Measurements from ENCODE around the gene FAM118A. TPM values are rescaled to one million over a fixed set of nuclear protein-coding genes. Genes with fewer than 3 reads are reported as not detected.

The FAM118A gene
- polyA plus RNA-seq, 3 donors: 20.0 to 423 (median 27.9) TPM

- peak overlapping the region in 3 of 7 donors; percentile 40 to 93 (median 92) for H3K27ac Mint-ChIP-seq
- H2AFZ ChIP-seq (ENCODE audit: insufficient read depth, low read depth, low read length, poor library complexity, severe bottlenecking): no peak overlapping the region
- no peak overlapping the region for H3K27ac ChIP-seq (ENCODE audit: low read depth in 1 of 2, low read length in 2 of 2)
- peaks cover 69% of the 10 kb centered on the region for H3K79me2 ChIP-seq (ENCODE audit: insufficient read depth, low read length)
- H3K27me3 ChIP-seq (ENCODE audit: control insufficient read depth in 2 of 2, insufficient read depth in 2 of 2, low read length in 2 of 2): no peaks in the 10 kb centered on the region
- intact Hi-C loops (cut with micrococcal nuclease): no loop called here
- no peak for DNase-seq
- H3K4me3 Mint-ChIP-seq: no peak overlapping the region
- H3K36me3 Mint-ChIP-seq: peaks cover 45 to 55% of the 10 kb centered on the region in 2 donors
- no peak overlapping the region for H3K4me3 ChIP-seq (replicated peaks in 1 of 3; ENCODE audit: low read depth in 2 of 3, low read length in 3 of 3)
- H3K9ac ChIP-seq (ENCODE audit: insufficient read depth, low read length, poor library complexity, severe bottlenecking): no peak overlapping the region
- WGBS (ENCODE audit: insufficient coverage): 96% methylated on average over 4 of the region's 9 CpGs
- TF ChIP-seq CTCF (IDR thresholded peaks at IDR 0.05): no peak
- peaks cover 36% of the 10 kb centered on the region for H3K4me1 Mint-ChIP-seq
- H3K27me3 Mint-ChIP-seq (ENCODE audit: low read depth in 3 of 3): no peaks in the 10 kb centered on the region
- H3K36me3 ChIP-seq (replicated peaks in 1 of 2; ENCODE audit: control insufficient read depth in 1 of 2, insufficient read depth in 2 of 2, low read length in 2 of 2): peaks cover 35 to 47% of the 10 kb centered on the region in 2 donors
- no peak overlapping the region for H3K4me2 ChIP-seq (replicated peaks; ENCODE audit: extremely low read depth, low read length, poor library complexity, severe bottlenecking)
- H3K9me3 ChIP-seq (replicated peaks in 1 of 2; ENCODE audit: control insufficient read depth in 1 of 2, insufficient read depth in 1 of 2, low read length in 2 of 2): no peaks in the 10 kb centered on the region
- peaks cover 34% of the 10 kb centered on the region for H4K20me1 ChIP-seq (ENCODE audit: insufficient read depth, low read length)
- peaks cover 30 to 32% of the 10 kb centered on the region in 2 donors for H3K4me1 ChIP-seq (ENCODE audit: control insufficient read depth in 1 of 2, insufficient read depth in 2 of 2, low read length in 2 of 2)
- peaks cover 0 to 3% (median 0%) of the 10 kb centered on the region in 7 donors for H3K9me3 Mint-ChIP-seq
Measured at GRCh38 chr22:45320357-45320976, 10.7 kb downstream of the FAM118A start.

- peaks cover 27 to 29% of the 10 kb centered on the region in 2 donors for H3K4me1 ChIP-seq (ENCODE audit: control insufficient read depth in 1 of 2, insufficient read depth in 2 of 2, low read length in 2 of 2)
- 98% methylated on average over 8 of the region's 12 CpGs for WGBS (ENCODE audit: insufficient coverage)
- intact Hi-C loops (cut with micrococcal nuclease): no loop called here
- Mint-ChIP-seq H3K27me3 (ENCODE audit: low read depth in 3 of 3) (no peaks in the 10 kb centered on the region), H3K9me3 (peaks cover 0 to 3% (median 0%) of the 10 kb centered on the region in 7 donors), H3K4me3 (no peak overlapping the region), H3K4me1 (peaks cover 32% of the 10 kb centered on the region), H3K36me3 (peaks cover 48 to 60% of the 10 kb centered on the region in 2 donors), H3K27ac (peak overlapping the region in 2 of 7 donors; percentile 8 to 55)
- TF ChIP-seq CTCF (IDR thresholded peaks at IDR 0.05): no peak
- no peaks in the 10 kb centered on the region for H3K27me3 ChIP-seq (ENCODE audit: control insufficient read depth in 2 of 2, insufficient read depth in 2 of 2, low read length in 2 of 2)
- no peak overlapping the region for H3K4me2 ChIP-seq (replicated peaks; ENCODE audit: extremely low read depth, low read length, poor library complexity, severe bottlenecking)
- no peaks in the 10 kb centered on the region for H3K9me3 ChIP-seq (replicated peaks in 1 of 2; ENCODE audit: control insufficient read depth in 1 of 2, insufficient read depth in 1 of 2, low read length in 2 of 2)
- no peak overlapping the region for H2AFZ ChIP-seq (ENCODE audit: insufficient read depth, low read depth, low read length, poor library complexity, severe bottlenecking)
- H3K9ac ChIP-seq (ENCODE audit: insufficient read depth, low read length, poor library complexity, severe bottlenecking): no peak overlapping the region
- DNase-seq: no peak
- peaks cover 31% of the 10 kb centered on the region for H4K20me1 ChIP-seq (ENCODE audit: insufficient read depth, low read length)
- H3K36me3 ChIP-seq (replicated peaks in 1 of 2; ENCODE audit: control insufficient read depth in 1 of 2, insufficient read depth in 2 of 2, low read length in 2 of 2): peaks cover 43 to 57% of the 10 kb centered on the region in 2 donors
- no peak overlapping the region for H3K4me3 ChIP-seq (replicated peaks in 1 of 3; ENCODE audit: low read depth in 2 of 3, low read length in 3 of 3)
- H3K79me2 ChIP-seq (ENCODE audit: insufficient read depth, low read length): peaks cover 59% of the 10 kb centered on the region
- no peak overlapping the region for H3K27ac ChIP-seq (ENCODE audit: low read depth in 1 of 2, low read length in 2 of 2)
Measured at GRCh38 chr22:45321827-45322226, 12.1 kb downstream of the FAM118A start.

All from CD14-positive monocyte (primary cell).